HEK293 (cell line): ENCODE measurements around the gene THBS1.

Experiments
- CTCF ChIA-PET: fragments of 350-600 bp; formaldehyde crosslinking; extraction: SDS; loops from one replicate; lab custom pipeline; 2021; ENCODE audit warnings: antibody characterized with exemption; lab: Yijun Ruan, JAX
- POLR2A ChIA-PET: fragments of 300-600 bp; formaldehyde crosslinking; extraction: SDS; loops from one replicate; lab custom pipeline; 2020; ENCODE audit warnings: antibody characterized with exemption, inconsistent platforms; lab: Yijun Ruan, JAX
- H3K27ac ChIP-seq: fragments of 200-500 bp; sonication (Bioruptor generic); 2 replicates; pipeline ENCODE4 v1.5.1; 2014; ENCODE audit warnings: low read depth, low read length, control low read depth, inconsistent platforms; ENCODE audit errors: extremely low read depth
- H3K36me3 ChIP-seq, 2 experiments: fragments of 200-500 bp in 1 of 2; sonication (Bioruptor generic) in 1 of 2; 1 replicate in 1 of 2; 2 replicates in 1 of 2; pipeline ENCODE4 v1.5.1; 2014 to 2017; ENCODE audit warnings: inconsistent platforms in 2 of 2, low read length in 2 of 2; ENCODE audit not compliant: control insufficient read depth in 2 of 2, insufficient read depth in 1 of 2
- H3K4me1 ChIP-seq: fragments of 200-500 bp; sonication (Bioruptor generic); 2 replicates; pipeline ENCODE4 v1.5.1; 2014; ENCODE audit warnings: mild to moderate bottlenecking, low read length, inconsistent platforms; ENCODE audit not compliant: control insufficient read depth, insufficient read depth
- H3K4me3 ChIP-seq: 2 replicates; pipeline ENCODE4 v1.5.1; 2011; ENCODE audit warnings: low read depth, mild to moderate bottlenecking, control low read depth, low read length, moderate library complexity
- H3K9me3 ChIP-seq: fragments of 200-500 bp; sonication (Bioruptor generic); 2 replicates; pipeline ENCODE4 v1.5.1; 2014; ENCODE audit warnings: low read depth, low read length, inconsistent platforms; ENCODE audit not compliant: control insufficient read depth, insufficient read depth
- CTCF ChIP-seq: fragments of 450-650 bp; formaldehyde crosslinking; IDR thresholded peaks from 2 replicates; pipeline ENCODE4 v1.5.1; 2016; ENCODE audit warnings: missing biosample characterization, missing genetic modification characterization
- GLIS2 ChIP-seq: fragments of 450-650 bp; formaldehyde crosslinking; IDR thresholded peaks from 2 replicates; pipeline ENCODE4 v1.5.1; 2016; ENCODE audit warnings: missing biosample characterization, missing genetic modification characterization
- HOXA7 ChIP-seq: sonication (generic); formaldehyde crosslinking; IDR thresholded peaks from 2 replicates; pipeline ENCODE4 v1.8.1; 2022; ENCODE audit warnings: missing genetic modification reagents, borderline replicate concordance
- OSR2 ChIP-seq: fragments of 450-650 bp; formaldehyde crosslinking; IDR thresholded peaks from 2 replicates; pipeline ENCODE4 v1.5.1; 2016; ENCODE audit warnings: missing biosample characterization, missing genetic modification characterization
- ZBTB20 ChIP-seq: fragments of 450-650 bp; formaldehyde crosslinking; IDR thresholded peaks from 2 replicates; pipeline ENCODE4 v1.5.1; 2016; ENCODE audit warnings: missing biosample characterization, missing genetic modification characterization
- ZBTB26 ChIP-seq: fragments of 450-650 bp; formaldehyde crosslinking; optimal IDR thresholded peaks from 2 replicates; pipeline ENCODE3; 2016; ENCODE audit warnings: missing biosample characterization, mild to moderate bottlenecking, missing genetic modification characterization
- ZEB2 ChIP-seq: fragments of 450-650 bp; formaldehyde crosslinking; IDR thresholded peaks from 2 replicates; pipeline ENCODE4 v1.5.1; 2016; ENCODE audit warnings: missing biosample characterization, missing genetic modification characterization
- ZNF335 ChIP-seq: fragments of 450-650 bp; formaldehyde crosslinking; conservative IDR thresholded peaks from 2 replicates; pipeline ENCODE4 v1.5.1; 2016; ENCODE audit warnings: missing biosample characterization, missing genetic modification characterization
- ZNF404 ChIP-seq: fragments of 450-650 bp; formaldehyde crosslinking; IDR thresholded peaks from 2 replicates; pipeline ENCODE4 v1.5.1; 2017; ENCODE audit warnings: missing biosample characterization, missing genetic modification characterization
- ZNF48 ChIP-seq: fragments of 450-650 bp; formaldehyde crosslinking; IDR thresholded peaks from 2 replicates; pipeline ENCODE4 v1.5.1; 2016; ENCODE audit warnings: missing biosample characterization, missing genetic modification characterization
- ZNF488 ChIP-seq: fragments of 450-650 bp; formaldehyde crosslinking; IDR thresholded peaks from 2 replicates; pipeline ENCODE4 v1.5.1; 2016; ENCODE audit warnings: missing biosample characterization, missing genetic modification characterization
- ZNF544 ChIP-seq: fragments of 450-650 bp; formaldehyde crosslinking; IDR thresholded peaks from 2 replicates; pipeline ENCODE4 v1.5.0; 2017; ENCODE audit warnings: missing biosample characterization, missing genetic modification characterization
- ZNF548 ChIP-seq: fragments of 450-650 bp; formaldehyde crosslinking; IDR thresholded peaks from 2 replicates; pipeline ENCODE4 v1.5.1; 2016; ENCODE audit warnings: missing biosample characterization, missing genetic modification characterization
- ZNF654 ChIP-seq: fragments of 450-650 bp; formaldehyde crosslinking; IDR thresholded peaks from 2 replicates; pipeline ENCODE4 v1.5.1; 2016; ENCODE audit warnings: low read depth, missing biosample characterization, missing genetic modification characterization
- ZNF791 ChIP-seq: fragments of 450-650 bp; formaldehyde crosslinking; IDR thresholded peaks from 2 replicates; pipeline ENCODE4 v1.5.1; 2016; ENCODE audit warnings: missing biosample characterization, missing genetic modification characterization
- ZNF843 ChIP-seq: fragments of 450-650 bp; formaldehyde crosslinking; IDR thresholded peaks from 2 replicates; pipeline ENCODE4 v1.5.1; 2016; ENCODE audit warnings: missing biosample characterization, missing genetic modification characterization
- TF ChIP-seq, protein P1 (sequence below): fragments of 450-650 bp; formaldehyde crosslinking; IDR thresholded peaks from 2 replicates; pipeline ENCODE4 v1.5.1; 2016; ENCODE audit warnings: missing biosample characterization, missing genetic modification characterization
- TF ChIP-seq, protein P2 (sequence below): fragments of 450-650 bp; formaldehyde crosslinking; IDR thresholded peaks from 2 replicates; pipeline ENCODE4 v1.5.1; 2016; ENCODE audit warnings: missing biosample characterization, missing genetic modification characterization

The THBS1 gene

GRCh38 chr15:39616731-39617455 lies 36.0 kb downstream of the THBS1 start (continued):
- TF ChIP-seq ZNF843 = no peak
- no peak for TF ChIP-seq GLIS2 (tag by site-specific recombination)
- TF ChIP-seq ZNF544 = no peak
- TF ChIP-seq ZNF48 = no peak
- TF ChIP-seq HOXA7 (CRISPR knock-in tag) = no peak
- TF ChIP-seq CTCF (tag by site-specific recombination) = no peak
- TF ChIP-seq, protein P1, sequence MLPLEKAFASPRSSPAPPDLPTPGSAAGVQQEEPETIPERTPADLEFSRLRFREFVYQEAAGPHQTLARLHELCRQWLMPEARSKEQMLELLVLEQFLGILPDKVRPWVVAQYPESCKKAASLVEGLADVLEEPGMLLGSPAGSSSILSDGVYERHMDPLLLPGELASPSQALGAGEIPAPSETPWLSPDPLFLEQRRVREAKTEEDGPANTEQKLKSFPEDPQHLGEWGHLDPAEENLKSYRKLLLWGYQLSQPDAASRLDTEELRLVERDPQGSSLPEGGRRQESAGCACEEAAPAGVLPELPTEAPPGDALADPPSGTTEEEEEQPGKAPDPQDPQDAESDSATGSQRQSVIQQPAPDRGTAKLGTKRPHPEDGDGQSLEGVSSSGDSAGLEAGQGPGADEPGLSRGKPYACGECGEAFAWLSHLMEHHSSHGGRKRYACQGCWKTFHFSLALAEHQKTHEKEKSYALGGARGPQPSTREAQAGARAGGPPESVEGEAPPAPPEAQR (tag by site-specific recombination) = no peak
- no peak for TF ChIP-seq ZBTB26 (tag by site-specific recombination)
- TF ChIP-seq ZNF404 (tag by site-specific recombination) = no peak
- no peak for TF ChIP-seq OSR2 (tag by site-specific recombination)
- no peak for TF ChIP-seq ZNF654
- TF ChIP-seq, protein P2, sequence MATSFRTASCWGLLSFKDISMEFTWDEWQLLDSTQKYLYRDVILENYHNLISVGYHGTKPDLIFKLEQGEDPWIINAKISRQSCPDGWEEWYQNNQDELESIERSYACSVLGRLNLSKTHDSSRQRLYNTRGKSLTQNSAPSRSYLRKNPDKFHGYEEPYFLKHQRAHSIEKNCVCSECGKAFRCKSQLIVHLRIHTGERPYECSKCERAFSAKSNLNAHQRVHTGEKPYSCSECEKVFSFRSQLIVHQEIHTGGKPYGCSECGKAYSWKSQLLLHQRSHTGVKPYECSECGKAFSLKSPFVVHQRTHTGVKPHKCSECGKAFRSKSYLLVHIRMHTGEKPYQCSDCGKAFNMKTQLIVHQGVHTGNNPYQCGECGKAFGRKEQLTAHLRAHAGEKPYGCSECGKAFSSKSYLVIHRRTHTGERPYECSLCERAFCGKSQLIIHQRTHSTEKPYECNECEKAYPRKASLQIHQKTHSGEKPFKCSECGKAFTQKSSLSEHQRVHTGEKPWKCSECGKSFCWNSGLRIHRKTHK (tag by site-specific recombination) = no peak
- no peak for TF ChIP-seq ZNF488 (tag by site-specific recombination)
- no peak for TF ChIP-seq ZEB2 (tag by site-specific recombination)
- no peak for TF ChIP-seq ZBTB20

- H3K4me3 ChIP-seq = no peak overlapping the region
- no peaks in the 10 kb centered on the region for H3K9me3 ChIP-seq
- H3K4me1 ChIP-seq = no peaks in the 10 kb centered on the region
- no peak overlapping the region for H3K27ac ChIP-seq
- ChIA-PET POLR2A (no interaction called here), CTCF (no interaction called here)
- no peaks in the 10 kb centered on the region for H3K36me3 ChIP-seq
- TF ChIP-seq ZNF791 (no peak), ZNF548 (tag by site-specific recombination) (no peak), ZNF335 (tag by site-specific recombination) (0 out of 2 replicates have a peak, but pooled peaks have one; percentile 13)
These were observed 37.4 kb downstream of the THBS1 start for GRCh38 chr15:39618063-39618823.
